Rectal smooth muscle tissue (tissue), 1 donor: Measurements from ENCODE around the gene ZNF232.
"Not testable (repeated sequence)": the region's sequence is repeated elsewhere in the genome, so short reads cannot be mapped to it uniquely, and the experiment has no call there.

Experiments
- H3K27ac ChIP-seq: one replicate; pipeline ENCODE4 v1.7.0; 2013; ENCODE audit warnings: low read depth, low read length, inconsistent platforms
- H3K27me3 ChIP-seq: one replicate; pipeline ENCODE4 v1.7.0; 2013; ENCODE audit warnings: low read length; ENCODE audit not compliant: control insufficient read depth, insufficient read depth
- H3K36me3 ChIP-seq: one replicate; pipeline ENCODE4 v1.7.0; 2013; ENCODE audit warnings: low read length; ENCODE audit not compliant: control insufficient read depth, insufficient read depth
- H3K4me1 ChIP-seq: one replicate; pipeline ENCODE4 v1.7.0; 2013; ENCODE audit warnings: low read length; ENCODE audit not compliant: control insufficient read depth, insufficient read depth
- H3K4me3 ChIP-seq: one replicate; pipeline ENCODE4 v1.7.0; 2013; ENCODE audit warnings: low read length
- H3K9ac ChIP-seq: one replicate; pipeline ENCODE4 v1.7.0; 2013; ENCODE audit warnings: low read length

ZNF232 gene

GRCh38 chr17:5111402-5112204 is at the start of gene ZNF232:
Gene ZNF232 (minus strand): TSS chr17:5111878. CDS start chr17:5111822, 56 bp downstream.
- peak within 1 kb of the TSS; percentile 70 for H3K9ac ChIP-seq
- H3K4me1 ChIP-seq = peaks cover 7% of the 10 kb centered on the region
- no peaks in the 10 kb centered on the region for H3K27me3 ChIP-seq
- H3K4me3 ChIP-seq = peak within 1 kb of the TSS; percentile 79
- H3K36me3 ChIP-seq = peaks cover 7% of the 10 kb centered on the region
- H3K27ac ChIP-seq = peak within 1 kb of the TSS; percentile 76

GRCh38 chr17:5160702-5161101 is 49.0 kb upstream of the ZNF232 start:
- not testable (repeated sequence) for H3K36me3 ChIP-seq, H3K27ac ChIP-seq, H3K27me3 ChIP-seq, H3K4me1 ChIP-seq, H3K4me3 ChIP-seq, H3K9ac ChIP-seq

- not testable (repeated sequence) for H3K27me3 ChIP-seq, H3K4me1 ChIP-seq, H3K36me3 ChIP-seq, H3K27ac ChIP-seq, H3K4me3 ChIP-seq, H3K9ac ChIP-seq
These were observed 34.4 kb upstream of the ZNF232 start for GRCh38 chr17:5146122-5146521.

GRCh38 chr17:5142877-5143276 is 31.2 kb upstream of the ZNF232 start:
- not testable (repeated sequence) for H3K9ac ChIP-seq, H3K27ac ChIP-seq, H3K4me3 ChIP-seq, H3K4me1 ChIP-seq, H3K27me3 ChIP-seq, H3K36me3 ChIP-seq

- H3K4me3 ChIP-seq = no peak overlapping the region
- no peaks in the 10 kb centered on the region for H3K4me1 ChIP-seq
- H3K27me3 ChIP-seq = no peaks in the 10 kb centered on the region
- H3K27ac ChIP-seq = no peak overlapping the region
- no peak overlapping the region for H3K9ac ChIP-seq
- H3K36me3 ChIP-seq = no peaks in the 10 kb centered on the region
These were observed 27.7 kb upstream of the ZNF232 start for GRCh38 chr17:5139458-5139732.

GRCh38 chr17:5138616-5139457 is 27.2 kb upstream of the ZNF232 start:
- H3K4me3 ChIP-seq = no peak overlapping the region
- no peak overlapping the region for H3K9ac ChIP-seq
- no peaks in the 10 kb centered on the region for H3K4me1 ChIP-seq
- H3K36me3 ChIP-seq = no peaks in the 10 kb centered on the region
- no peak overlapping the region for H3K27ac ChIP-seq
- no peaks in the 10 kb centered on the region for H3K27me3 ChIP-seq

GRCh38 chr17:5138198-5138544 is 26.5 kb upstream of the ZNF232 start:
- not testable (repeated sequence) for H3K9ac ChIP-seq, H3K27me3 ChIP-seq, H3K27ac ChIP-seq, H3K4me1 ChIP-seq, H3K36me3 ChIP-seq, H3K4me3 ChIP-seq

GRCh38 chr17:5137511-5138197 is 26.0 kb upstream of the ZNF232 start:
- not testable (repeated sequence) for H3K9ac ChIP-seq, H3K27me3 ChIP-seq, H3K4me1 ChIP-seq, H3K4me3 ChIP-seq, H3K27ac ChIP-seq, H3K36me3 ChIP-seq

- not testable (repeated sequence) for H3K4me1 ChIP-seq, H3K27ac ChIP-seq, H3K27me3 ChIP-seq, H3K9ac ChIP-seq, H3K36me3 ChIP-seq, H3K4me3 ChIP-seq
These were observed 25.1 kb upstream of the ZNF232 start for GRCh38 chr17:5136580-5137412.

GRCh38 chr17:5135726-5136579 is 24.3 kb upstream of the ZNF232 start:
- Histone ChIP-seq H3K27me3 (no peaks in the 10 kb centered on the region), H3K9ac (no peak overlapping the region), H3K4me3 (no peak overlapping the region), H3K27ac (no peak overlapping the region), H3K36me3 (no peaks in the 10 kb centered on the region), H3K4me1 (no peaks in the 10 kb centered on the region)

- H3K36me3 ChIP-seq, H3K9ac ChIP-seq: not testable (repeated sequence)
These were observed 23.5 kb upstream of the ZNF232 start for GRCh38 chr17:5135131-5135712.

More at GRCh38 chr17:5135131-5135712, 23.5 kb upstream of the ZNF232 start:
- not testable (repeated sequence) for H3K4me1 ChIP-seq, H3K27ac ChIP-seq, H3K27me3 ChIP-seq, H3K4me3 ChIP-seq
